ENCODE measurements around the gene MCM3AP.
A peak's percentile ranks its signal among the peaks of the same experiment; 100 is the strongest.

The MCM3AP gene

GRCh38 chr21:46285206-46285661 lies at the start of gene MCM3AP:
MCM3AP (minus strand) TSS chr21:46285611; CDS start chr21:46285286, 325 bp downstream.
- DNase-seq = no peak

- DNase-seq = no peak
Measured at GRCh38 chr21:46334351-46335140, 49.1 kb upstream of the MCM3AP start.

- no peak for DNase-seq
Measured at GRCh38 chr21:46329796-46330195, 44.4 kb upstream of the MCM3AP start.

- no peak for DNase-seq
Measured at GRCh38 chr21:46328151-46328550, 42.7 kb upstream of the MCM3AP start.

- DNase-seq = no peak
Measured at GRCh38 chr21:46327711-46328110, 42.3 kb upstream of the MCM3AP start.

GRCh38 chr21:46326110-46326703 lies 40.8 kb upstream of the MCM3AP start:
- DNase-seq = no peak

- peak; percentile 27 for DNase-seq
Measured at GRCh38 chr21:46325073-46325912, 39.9 kb upstream of the MCM3AP start.

- DNase-seq = peak; percentile 38
Measured at GRCh38 chr21:46324390-46325072, 39.1 kb upstream of the MCM3AP start.

GRCh38 chr21:46323710-46324389 lies 38.4 kb upstream of the MCM3AP start, which contains the start of the genes C21orf58 and PCNT:
C21orf58 (minus strand) TSS chr21:46323870; CDS start chr21:46322738, 1,132 bp downstream.
PCNT (plus strand) TSS chr21:46324156; CDS start chr21:46324229, 73 bp downstream.
- peak; percentile 90 for DNase-seq

- DNase-seq = no peak
Measured at GRCh38 chr21:46323227-46323709, 37.9 kb upstream of the MCM3AP start.

GRCh38 chr21:46322351-46323226 lies 37.2 kb upstream of the MCM3AP start:
- DNase-seq = no peak

- DNase-seq = no peak
Measured at GRCh38 chr21:46320331-46320801, 35.0 kb upstream of the MCM3AP start.

- DNase-seq = no peak
Measured at GRCh38 chr21:46319186-46319585, 33.8 kb upstream of the MCM3AP start.

GRCh38 chr21:46318464-46318845 lies 33.0 kb upstream of the MCM3AP start:
- DNase-seq = no peak

GRCh38 chr21:46317710-46318463 lies 32.5 kb upstream of the MCM3AP start:
- DNase-seq = peak; percentile 10

GRCh38 chr21:46316708-46317324 lies 31.4 kb upstream of the MCM3AP start:
- DNase-seq = no peak

GRCh38 chr21:46314441-46315020 lies 29.1 kb upstream of the MCM3AP start:
- DNase-seq = no peak

GRCh38 chr21:46312949-46313348 lies 27.5 kb upstream of the MCM3AP start:
- DNase-seq = no peak

GRCh38 chr21:46311568-46311967 lies 26.2 kb upstream of the MCM3AP start:
- no peak for DNase-seq

Data from DMS79 (cell line).